GM23338 (cell line): ENCODE results near the gene DENND11. TPM values are rescaled to one million over a fixed set of nuclear protein-coding genes. Genes with fewer than 3 reads are reported as not detected.

ENCODE experiments used
- ATAC-seq: fragments of 200-7000 bp; cut with Tn5 transposase; 3 replicates; pipeline ENCODE4 v1.9.1; 2020
- DNase-seq: peaks from one replicate; pipeline ENCODE4 v3.0.0-alpha.2; 2015; ENCODE audit warnings: low spot score
- H2AFZ ChIP-seq: fragments of 200-600 bp; sonication (generic); 2 replicates; pipeline ENCODE4 v1.8.0; 2016; ENCODE audit warnings: antibody characterized with exemption, mild to moderate bottlenecking, moderate library complexity
- H3F3A ChIP-seq: fragments of 200-600 bp; sonication (generic); replicated peaks from 2 replicates; pipeline ENCODE4 v1.8.0; 2017; ENCODE audit warnings: antibody characterized with exemption, mixed run types, low read depth
- H3K27ac ChIP-seq: fragments of 200-600 bp; sonication (generic); 2 replicates; pipeline ENCODE4 v1.6.1; 2016; ENCODE audit warnings: low read depth
- H3K27me3 ChIP-seq: fragments of 200-600 bp; sonication (generic); 2 replicates; pipeline ENCODE4 v1.8.0; 2016; ENCODE audit warnings: mild to moderate bottlenecking, mixed run types, moderate library complexity; ENCODE audit not compliant: insufficient read depth
- H3K36me3 ChIP-seq: fragments of 200-600 bp; sonication (generic); 2 replicates; pipeline ENCODE4 v1.8.0; 2016; ENCODE audit warnings: mild to moderate bottlenecking; ENCODE audit not compliant: insufficient read depth
- H3K4me1 ChIP-seq: fragments of 200-600 bp; sonication (generic); 2 replicates; pipeline ENCODE4 v1.8.0; 2016; ENCODE audit warnings: mild to moderate bottlenecking, moderate library complexity; ENCODE audit not compliant: insufficient read depth
- H3K4me2 ChIP-seq: fragments of 200-600 bp; sonication (generic); 2 replicates; pipeline ENCODE4 v1.7.1; 2017; ENCODE audit warnings: mixed run types
- H3K4me3 ChIP-seq: fragments of 200-600 bp; sonication (generic); 2 replicates; pipeline ENCODE4 v1.6.1; 2016; ENCODE audit warnings: mixed run types
- H3K79me2 ChIP-seq: fragments of 200-600 bp; sonication (generic); replicated peaks from 2 replicates; pipeline ENCODE4 v1.8.0; 2017; ENCODE audit warnings: mild to moderate bottlenecking; ENCODE audit not compliant: insufficient read depth
- H3K9me2 ChIP-seq: fragments of 200-600 bp; sonication (generic); 2 replicates; pipeline ENCODE4 v1.8.0; 2017; ENCODE audit not compliant: insufficient read depth
- H4K20me1 ChIP-seq: fragments of 200-600 bp; sonication (generic); replicated peaks from 2 replicates; pipeline ENCODE4 v1.8.0; 2017; ENCODE audit warnings: mild to moderate bottlenecking; ENCODE audit not compliant: insufficient read depth
- H3K27ac Mint-ChIP-seq: 2 replicates; pipeline ENCODE4 v1.8.0; 2020; ENCODE audit warnings: inconsistent platforms, mild to moderate bottlenecking, moderate library complexity, mixed read lengths
- H3K27me3 Mint-ChIP-seq: 3 replicates; pipeline ENCODE4 v1.8.0; 2022; ENCODE audit warnings: low read depth, mild to moderate bottlenecking, moderate library complexity, mixed read lengths, inconsistent platforms; ENCODE audit not compliant: insufficient read depth, poor library complexity
- H3K36me3 Mint-ChIP-seq: 3 replicates; pipeline ENCODE4 v1.8.0; 2021; ENCODE audit warnings: low read depth, mild to moderate bottlenecking, inconsistent platforms, moderate library complexity, mixed read lengths
- H3K4me1 Mint-ChIP-seq: 3 replicates; pipeline ENCODE4 v1.8.0; 2020; ENCODE audit warnings: mild to moderate bottlenecking, inconsistent platforms, mixed read lengths
- H3K4me3 Mint-ChIP-seq: 3 replicates; pipeline ENCODE4 v1.8.0; 2021; ENCODE audit warnings: moderate library complexity, mild to moderate bottlenecking, inconsistent platforms, mixed read lengths
- H3K9me3 Mint-ChIP-seq: 3 replicates; pipeline ENCODE4 v1.8.0; 2020; ENCODE audit warnings: moderate library complexity, mild to moderate bottlenecking, inconsistent platforms, mixed read lengths
- CREB1 ChIP-seq: fragments of 250-450 bp; sonication (Bioruptor Pico); IDR thresholded peaks from 2 replicates; pipeline ENCODE4 v1.5.0; 2020; ENCODE audit warnings: low read depth, mild to moderate bottlenecking, moderate library complexity
- CTCF ChIP-seq, 2 experiments: fragments of 200-600 bp in 1 of 2; sonication (generic) in 1 of 2; conservative IDR thresholded peaks; 2 replicates each; pipeline versions ENCODE4 v1.5.1 to v1.6.1; 2016 to 2017; ENCODE audit warnings: antibody characterized with exemption in 2 of 2, low read depth in 2 of 2, mild to moderate bottlenecking in 2 of 2, moderate library complexity in 1 of 2
- ETS1 ChIP-seq: IDR thresholded peaks from 2 replicates; pipeline ENCODE4 v1.6.1; 2016; ENCODE audit warnings: antibody characterized with exemption
- EZH2 ChIP-seq: fragments of 200-600 bp; sonication (generic); IDR thresholded peaks from one replicate; pipeline ENCODE4 v1.8.0; 2017; ENCODE audit warnings: antibody characterized with exemption, mild to moderate bottlenecking, low read depth; ENCODE audit not compliant: unreplicated experiment
- EZH2phosphoT487 ChIP-seq: fragments of 200-600 bp; sonication (generic); IDR thresholded peaks from one replicate; pipeline ENCODE4 v1.8.1; 2018; ENCODE audit warnings: antibody characterized with exemption; ENCODE audit not compliant: unreplicated experiment
- JUNB ChIP-seq: IDR thresholded peaks from one replicate; pipeline ENCODE4 v1.6.1; 2016; ENCODE audit warnings: antibody characterized with exemption; ENCODE audit not compliant: unreplicated experiment
- NANOG ChIP-seq: IDR thresholded peaks from 2 replicates; pipeline ENCODE4 v1.6.1; 2016; ENCODE audit warnings: antibody characterized with exemption, borderline replicate concordance
- POLR2AphosphoS5 ChIP-seq: IDR thresholded peaks from 2 replicates; pipeline ENCODE4 v1.6.1; 2016; ENCODE audit warnings: antibody characterized with exemption, low read depth
- REST ChIP-seq: IDR thresholded peaks from one replicate; pipeline ENCODE4 v1.6.1; 2018; ENCODE audit warnings: antibody characterized with exemption; ENCODE audit not compliant: unreplicated experiment
- STAT1 ChIP-seq: IDR thresholded peaks from one replicate; pipeline ENCODE4 v1.6.1; 2016; ENCODE audit warnings: antibody characterized with exemption; ENCODE audit not compliant: unreplicated experiment
- ZNF114 ChIP-seq: fragments of 250-450 bp; sonication (Bioruptor Pico); IDR thresholded peaks from 2 replicates; pipeline ENCODE4 v1.5.0; 2020; ENCODE audit warnings: mild to moderate bottlenecking, moderate library complexity
- ZNF331 ChIP-seq: fragments of 250-450 bp; sonication (Bioruptor Pico); IDR thresholded peaks from 2 replicates; pipeline ENCODE4 v1.5.0; 2020; ENCODE audit warnings: low read depth, mild to moderate bottlenecking, moderate library complexity
- ZNF462 ChIP-seq: fragments of 250-450 bp; sonication (Bioruptor Pico); IDR thresholded peaks from 2 replicates; pipeline ENCODE4 v1.5.0; 2020; ENCODE audit warnings: mild to moderate bottlenecking, moderate library complexity
- polyA plus RNA-seq: library from polyadenylated mRNA; unstranded; fragments of >200 nt; fragmentation: Nextera tagmentation; extraction: Ambion mirVana; gene quantifications from 2 replicates; pipeline ENCODE4 v1.2.1, GENCODE V29; 2016
- total RNA-seq: library from RNA; depleted of rRNA; stranded (reverse); fragments of >200 nt; shearing (Covaris generic); gene quantifications from 2 replicates; pipeline ENCODE4 v1.2.3, GENCODE V29; 2014

The DENND11 gene
- total and polyA plus RNA-seq, 2 experiments from 2014 or later = 5.1 to 29.5 TPM

- Mint-ChIP-seq H3K9me3 (no peaks in the 10 kb centered on the region), H3K4me1 (peaks cover 3% of the 10 kb centered on the region; the same call in 1 of the 3 replicates), H3K27me3 (peaks cover 2% of the 10 kb centered on the region), H3K27ac (no peak overlapping the region), H3K36me3 (no peaks in the 10 kb centered on the region), H3K4me3 (no peak overlapping the region)
- no peaks in the 10 kb centered on the region for H3K4me1 ChIP-seq
- no peaks in the 10 kb centered on the region for H3K9me2 ChIP-seq
- TF ChIP-seq NANOG = no peak
- TF ChIP-seq ZNF114 (CRISPR knock-in tag) = no peak
- TF ChIP-seq POLR2AphosphoS5 = no peak
- TF ChIP-seq EZH2 = no peak
- no peak for TF ChIP-seq ZNF462 (CRISPR knock-in tag)
- TF ChIP-seq REST = no peak
- TF ChIP-seq EZH2phosphoT487 = no peak
- no peak for TF ChIP-seq STAT1
- TF ChIP-seq ZNF331 (CRISPR knock-in tag) = no peak
- no peak for TF ChIP-seq JUNB
- TF ChIP-seq CTCF (conservative IDR thresholded peaks at IDR 0.05; ENCODE audit: low read depth in 2 of 2) = no peak
- no peak for TF ChIP-seq ETS1
- TF ChIP-seq CREB1 (CRISPR knock-in tag) = no peak
- H3K4me3 ChIP-seq = no peak overlapping the region
- no peak overlapping the region for H3K4me2 ChIP-seq
- peak; percentile 80 for ATAC-seq
- H3K79me2 ChIP-seq = no peaks in the 10 kb centered on the region
- DNase-seq = no peak
- no peaks in the 10 kb centered on the region for H3K27me3 ChIP-seq
- no peaks in the 10 kb centered on the region for H3K36me3 ChIP-seq
- no peak overlapping the region for H3K27ac ChIP-seq
- H2AFZ ChIP-seq = no peak overlapping the region
- no peaks in the 10 kb centered on the region for H4K20me1 ChIP-seq
- no peaks in the 10 kb centered on the region for H3F3A ChIP-seq
These were observed 29.6 kb upstream of the DENND11 start for GRCh38 chr7:141731476-141732149.
